Adrenal gland (tissue), 12 donors: ENCODE results near the gene CPA2. TPM values are rescaled to one million over a fixed set of nuclear protein-coding genes. Genes with fewer than 3 reads are reported as not detected.

Source experiments
- DNase-seq, 7 donors: peaks; one replicate each; pipeline ENCODE4 v3.0.0-alpha.2; 2019 to 2020
- H3K27ac ChIP-seq, 5 donors: fragments of 200-600 bp; sonication (generic) in 4 of 5; 1 replicate in 3 of 5; 2 replicates in 2 of 5; pipeline versions ENCODE4 v1.5.1 to v1.8.0; 2016 to 2020; ENCODE audit warnings: mild to moderate bottlenecking in 1 of 5
- H3K27me3 ChIP-seq: fragments of 200-600 bp; 2 replicates; pipeline ENCODE4 v1.8.0; 2021
- H3K36me3 ChIP-seq, 2 donors: fragments of 200-600 bp; replicated peaks in 1 of 2; 1 replicate in 1 of 2; 2 replicates in 1 of 2; pipeline versions ENCODE4 v1.5.1 to v1.8.0; 2018 to 2022
- H3K4me1 ChIP-seq, 2 donors: fragments of 200-600 bp; replicated peaks in 1 of 2; 1 replicate in 1 of 2; 2 replicates in 1 of 2; pipeline versions ENCODE4 v1.5.1 to v1.8.0; 2018 to 2021
- H3K4me3 ChIP-seq, 4 donors: fragments of 200-600 bp; sonication (generic) in 3 of 4; one replicate each; pipeline ENCODE4 v1.5.1; 2016 to 2018
- H3K9me3 ChIP-seq, 3 donors: fragments of 200-600 bp; sonication (generic) in 1 of 3; replicated peaks in 1 of 3; 1 replicate in 2 of 3; 2 replicates in 1 of 3; pipeline versions ENCODE4 v1.5.1 to v1.8.0; 2016 to 2021
- POLR2A ChIP-seq, 2 donors: fragments of 450-650 bp; IDR thresholded peaks; one replicate each; pipeline ENCODE4 v1.6.1; 2017; ENCODE audit warnings: antibody characterized with exemption in 2 of 2, mild to moderate bottlenecking in 2 of 2, moderate library complexity in 1 of 2
- whole genome bisulfite sequencing, 4 donors: extraction: QIAGEN DNeasy Blood & Tissue Kit in 2 of 4; methylation state at CpG; one replicate each; pipeline versions ENCODE4 v1.1.5 to v1.1.7; 2013 to 2017; 5-methylcytosine and 5-hydroxymethylcytosine counted together
- intact Hi-C, 2 donors: fragments of 100-400 bp; cut with DNase I; formaldehyde crosslinking; loops; one replicate each; pipeline versions ENCODE4 v1.14.1 to v1.15.0; 2022 to 2023
- polyA plus RNA-seq, 3 donors: library from polyadenylated mRNA; stranded (reverse); fragments of 200-250 nt in 2 of 3; fragments of 350-450 nt in 1 of 3; fragmentation: Illumina TruSeq in 1 of 3; extraction: RNeasy Lipid Tissue Mini Kit (QIAGEN cat#74804) in 1 of 3; gene quantifications; one replicate each; pipeline ENCODE4 v1.2.3, GENCODE V29; 2013 to 2014
- total RNA-seq, 9 donors: library from RNA; depleted of rRNA in 4 of 9; stranded (reverse); fragments of >200 nt in 4 of 9; fragments of 120-200 nt in 1 of 9; fragmentation: NEBNext Ultra II Directional in 1 of 9; extraction: Animal tissue kit (Norgen Biotek cat#: 25700) in 1 of 9; gene quantifications; one replicate each; pipeline versions ENCODE4 v1.1.0 to v1.2.4, GENCODE V29; 2013 to 2023
- TF ChIP-seq, protein P1 (sequence below), 6 experiments: fragments of 450-650 bp in 4 of 6; fragments of 200-600 bp in 2 of 6; sonication (generic) in 1 of 6; IDR thresholded peaks; 1 replicate in 5 of 6; 2 replicates in 1 of 6; pipeline versions ENCODE4 v1.5.1 to v1.8.0; 2016 to 2021; ENCODE audit warnings: antibody characterized with exemption in 6 of 6, mild to moderate bottlenecking in 2 of 6, moderate library complexity in 1 of 6
- donor health status: healthy with polysubstance abuse.
- donor health status: Bipolar disorder and iron deficiency.
- donor health status: DM: yes; HTN: yes; CAD: no.
- donor health status: DM: no; HTN: no; CAD: no.
- donor health status: DM: no; HTN: no; CAD: no.
- donor health status: DM: yes; HTN: yes; CAD: no.

The CPA2 gene
- total and polyA plus RNA-seq, 12 donors = 0.15 to 2.3 (median 0.75) TPM; not detected in 4

DNA sequence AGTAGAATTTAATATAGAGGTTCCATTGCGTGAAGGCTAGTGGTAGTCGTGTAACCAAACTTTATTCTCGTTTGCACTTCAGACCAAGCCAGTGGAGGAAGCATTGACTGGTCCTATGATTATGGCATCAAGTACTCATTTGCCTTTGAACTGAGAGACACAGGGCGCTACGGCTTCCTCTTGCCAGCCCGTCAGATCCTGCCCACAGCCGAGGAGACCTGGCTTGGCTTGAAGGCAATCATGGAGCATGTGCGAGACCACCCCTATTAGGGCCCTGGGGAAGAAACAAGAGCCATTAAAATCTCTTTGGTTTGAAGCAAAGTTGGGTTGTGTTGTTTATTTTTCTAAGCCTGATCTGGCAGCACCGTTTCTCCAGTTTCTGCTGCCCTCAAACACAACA lies 22.8 kb downstream of the CPA2 start:
- Histone ChIP-seq H3K4me3 (no peak overlapping the region), H3K27me3 (no peaks in the 10 kb centered on the region), H3K9me3 (no peaks in the 10 kb centered on the region), H3K4me1 (peaks cover 0 to 11% of the 10 kb centered on the region in 2 donors), H3K27ac (no peak overlapping the region), H3K36me3 (no peaks in the 10 kb centered on the region)
- intact Hi-C loops = no loop called here
- DNase-seq = no peak
- TF ChIP-seq POLR2A (IDR thresholded peaks at IDR 0.05) = no peak
- TF ChIP-seq, protein P1, sequence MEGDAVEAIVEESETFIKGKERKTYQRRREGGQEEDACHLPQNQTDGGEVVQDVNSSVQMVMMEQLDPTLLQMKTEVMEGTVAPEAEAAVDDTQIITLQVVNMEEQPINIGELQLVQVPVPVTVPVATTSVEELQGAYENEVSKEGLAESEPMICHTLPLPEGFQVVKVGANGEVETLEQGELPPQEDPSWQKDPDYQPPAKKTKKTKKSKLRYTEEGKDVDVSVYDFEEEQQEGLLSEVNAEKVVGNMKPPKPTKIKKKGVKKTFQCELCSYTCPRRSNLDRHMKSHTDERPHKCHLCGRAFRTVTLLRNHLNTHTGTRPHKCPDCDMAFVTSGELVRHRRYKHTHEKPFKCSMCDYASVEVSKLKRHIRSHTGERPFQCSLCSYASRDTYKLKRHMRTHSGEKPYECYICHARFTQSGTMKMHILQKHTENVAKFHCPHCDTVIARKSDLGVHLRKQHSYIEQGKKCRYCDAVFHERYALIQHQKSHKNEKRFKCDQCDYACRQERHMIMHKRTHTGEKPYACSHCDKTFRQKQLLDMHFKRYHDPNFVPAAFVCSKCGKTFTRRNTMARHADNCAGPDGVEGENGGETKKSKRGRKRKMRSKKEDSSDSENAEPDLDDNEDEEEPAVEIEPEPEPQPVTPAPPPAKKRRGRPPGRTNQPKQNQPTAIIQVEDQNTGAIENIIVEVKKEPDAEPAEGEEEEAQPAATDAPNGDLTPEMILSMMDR (IDR thresholded peaks at IDR 0.05) = no peak
- 91 to 96% (median 94%) methylated on average over 9 of the region's 9 CpGs for WGBS, 4 donors

DNA sequence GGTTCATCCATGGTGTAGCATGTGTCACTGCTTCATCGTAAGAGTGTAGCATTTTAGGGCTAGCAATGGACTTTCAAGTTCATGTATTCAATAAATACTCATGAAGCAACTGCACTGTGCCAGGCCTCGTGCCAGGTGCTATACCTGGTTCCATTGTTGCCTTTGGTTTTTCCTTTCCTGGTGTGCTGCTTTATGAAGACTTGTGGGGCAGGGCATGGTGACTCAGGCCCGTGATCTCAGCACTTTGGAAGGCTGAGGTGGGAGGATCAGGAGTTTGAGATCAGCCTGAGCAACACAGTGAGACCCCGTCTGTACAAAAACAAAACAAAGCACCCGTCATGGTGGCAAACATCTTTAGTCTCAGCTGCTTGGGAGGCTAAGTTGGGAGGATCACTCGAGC lies 24.1 kb downstream of the CPA2 start:
- peaks cover 0 to 11% of the 10 kb centered on the region in 2 donors for H3K4me1 ChIP-seq
- no peaks in the 10 kb centered on the region for H3K9me3 ChIP-seq
- 86 to 95% (median 92%) methylated on average over 6 of the region's 6 CpGs for WGBS, 4 donors
- intact Hi-C loops = no loop called here
- no peak overlapping the region for H3K4me3 ChIP-seq
- H3K36me3 ChIP-seq = no peaks in the 10 kb centered on the region
- no peaks in the 10 kb centered on the region for H3K27me3 ChIP-seq
- H3K27ac ChIP-seq = no peak overlapping the region
- TF ChIP-seq POLR2A (IDR thresholded peaks at IDR 0.05) = no peak
- TF ChIP-seq, protein P1 (IDR thresholded peaks at IDR 0.05) = no peak
- DNase-seq = no peak

DNA sequence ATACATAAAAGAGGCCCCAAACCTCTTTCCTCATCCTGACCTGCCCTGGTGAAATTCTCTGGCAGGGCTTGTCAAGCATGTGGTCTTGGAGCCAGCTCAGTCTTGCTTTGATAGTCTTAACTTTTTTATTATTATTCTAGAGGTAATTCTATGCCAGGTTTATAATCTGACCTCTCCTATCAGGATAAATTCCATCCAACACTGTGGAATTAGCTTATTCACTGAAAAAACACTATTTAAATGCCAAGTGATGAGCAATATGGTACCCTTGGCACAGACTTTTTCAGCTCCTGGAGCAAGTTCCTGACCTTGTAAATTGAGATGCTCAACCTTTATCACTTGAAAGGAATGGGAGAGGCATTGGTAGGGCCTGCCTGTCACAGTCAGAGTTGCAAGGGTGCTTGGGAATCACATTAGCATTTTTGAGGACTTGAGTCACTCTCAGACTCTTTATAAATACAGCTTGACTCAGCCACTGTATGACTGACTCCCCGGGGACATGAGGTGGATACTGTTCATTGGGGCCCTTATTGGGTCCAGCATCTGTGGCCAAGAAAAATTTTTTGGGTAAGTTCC lies 26.1 kb downstream of the CPA2 start, which contains the start of gene CPA4:
TSS of gene CPA4 (plus strand) at position 480 of the 576 bp plus-strand sequence. CDS start at position 500, 20 bp downstream.
- intact Hi-C loops = no loop called here
- WGBS, 4 donors = 18 to 41% (median 29%) methylated on average over 1 of the region's 1 CpG
- peak in 6 of 7 donors; percentile 48 to 86 (median 69) for DNase-seq
- H3K36me3 ChIP-seq = no peaks in the 10 kb centered on the region
- H3K4me1 ChIP-seq = peaks cover 0 to 11% of the 10 kb centered on the region in 2 donors
- peak within 1 kb of the TSS in 2 of 5 donors; percentile 40 to 42 for H3K27ac ChIP-seq
- no peak for TF ChIP-seq POLR2A (IDR thresholded peaks at IDR 0.05)
- TF ChIP-seq, protein P1 (IDR thresholded peaks at IDR 0.05) = no peak
- H3K27me3 ChIP-seq = no peaks in the 10 kb centered on the region
- no peak within 1 kb of the TSS for H3K4me3 ChIP-seq
- H3K9me3 ChIP-seq = no peaks in the 10 kb centered on the region

DNA sequence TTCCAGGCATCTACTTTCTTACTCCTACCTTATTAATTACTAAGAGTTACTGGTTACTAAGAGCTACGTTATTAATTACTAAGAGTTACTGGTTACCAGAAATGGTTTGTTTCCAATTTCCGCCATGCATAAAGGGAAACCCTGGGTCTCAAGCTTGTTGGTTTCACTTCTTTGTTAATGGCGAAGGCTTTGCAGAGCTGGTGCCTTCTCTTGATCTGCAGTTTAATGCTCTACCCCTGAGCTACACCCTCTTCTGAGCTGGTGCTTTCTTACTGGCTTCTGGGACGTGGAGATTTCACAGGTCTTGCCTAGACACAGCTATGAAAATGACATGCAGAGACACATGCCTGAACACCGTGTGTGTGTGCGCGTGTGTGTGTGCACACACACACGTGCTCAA lies 26.9 kb downstream of the CPA2 start:
- TF ChIP-seq, protein P1 (IDR thresholded peaks at IDR 0.05) = no peak
- no peak for TF ChIP-seq POLR2A (IDR thresholded peaks at IDR 0.05)
- H3K27me3 ChIP-seq = no peaks in the 10 kb centered on the region
- H3K36me3 ChIP-seq = no peaks in the 10 kb centered on the region
- H3K4me1 ChIP-seq = peaks cover 0 to 11% of the 10 kb centered on the region in 2 donors
- H3K9me3 ChIP-seq = no peaks in the 10 kb centered on the region
- no peak for DNase-seq
- intact Hi-C loops = no loop called here
- 78 to 88% (median 81%) methylated on average over 8 of the region's 8 CpGs for WGBS, 4 donors
- H3K4me3 ChIP-seq = no peak overlapping the region
- H3K27ac ChIP-seq = peak overlapping the region in 1 of 5 donors; percentile 40
